D341Med (cell line): ENCODE measurements around the gene RASGEF1C.
"Not testable (repeated sequence)": the region's sequence is repeated elsewhere in the genome, so short reads cannot be mapped to it uniquely, and the experiment has no call there.

ENCODE experiments used
- DNase-seq: peaks from one replicate; pipeline ENCODE4 v3.0.0; 2012; ENCODE audit warnings: low spot score

The RASGEF1C gene

GRCh38 chr5:180135967-180136629 lies 72.9 kb downstream of the RASGEF1C start:
- DNase-seq: peak; percentile 24

- DNase-seq: peak; percentile 21
Observed at GRCh38 chr5:180135128-180135955, 73.7 kb downstream of the RASGEF1C start.

GRCh38 chr5:180133971-180134508 lies 75.0 kb downstream of the RASGEF1C start:
- DNase-seq: no peak

- no peak for DNase-seq
Observed at GRCh38 chr5:180133551-180133950, 75.5 kb downstream of the RASGEF1C start.

GRCh38 chr5:180133060-180133459 lies 76.0 kb downstream of the RASGEF1C start:
- DNase-seq: peak; percentile 17

GRCh38 chr5:180130876-180131740 lies 77.9 kb downstream of the RASGEF1C start:
- DNase-seq: no peak

GRCh38 chr5:180130291-180130869 lies 78.6 kb downstream of the RASGEF1C start:
- DNase-seq: no peak

- DNase-seq: peak; percentile 22
Observed at GRCh38 chr5:180129291-180130190, 79.5 kb downstream of the RASGEF1C start.

GRCh38 chr5:180128671-180129261 lies 80.2 kb downstream of the RASGEF1C start:
- DNase-seq: peak; percentile 20

GRCh38 chr5:180127682-180128670 lies 81.0 kb downstream of the RASGEF1C start:
- DNase-seq: peak; percentile 26

- peak; percentile 92 for DNase-seq
Observed at GRCh38 chr5:180126716-180127681, 82.0 kb downstream of the RASGEF1C start.

- not testable (repeated sequence) for DNase-seq
Observed at GRCh38 chr5:180126156-180126555, 82.9 kb downstream of the RASGEF1C start.

- not testable (repeated sequence) for DNase-seq
Observed at GRCh38 chr5:180124662-180125061, 84.3 kb downstream of the RASGEF1C start.

- DNase-seq: no peak
Observed at GRCh38 chr5:180122875-180123274, 86.1 kb downstream of the RASGEF1C start.

GRCh38 chr5:180121826-180122413 lies 87.1 kb downstream of the RASGEF1C start:
- no peak for DNase-seq

- DNase-seq: no peak
Observed at GRCh38 chr5:180120237-180121101, 88.5 kb downstream of the RASGEF1C start.

- no peak for DNase-seq
Observed at GRCh38 chr5:180119903-180120236, 89.1 kb downstream of the RASGEF1C start.
